ENCODE results near the gene GGA1. TPM values are rescaled to one million over a fixed set of nuclear protein-coding genes. Genes with fewer than 3 reads are reported as not detected.

The GGA1 gene
- total RNA-seq, 1 donor from 2014 or later = 132 TPM

DNA sequence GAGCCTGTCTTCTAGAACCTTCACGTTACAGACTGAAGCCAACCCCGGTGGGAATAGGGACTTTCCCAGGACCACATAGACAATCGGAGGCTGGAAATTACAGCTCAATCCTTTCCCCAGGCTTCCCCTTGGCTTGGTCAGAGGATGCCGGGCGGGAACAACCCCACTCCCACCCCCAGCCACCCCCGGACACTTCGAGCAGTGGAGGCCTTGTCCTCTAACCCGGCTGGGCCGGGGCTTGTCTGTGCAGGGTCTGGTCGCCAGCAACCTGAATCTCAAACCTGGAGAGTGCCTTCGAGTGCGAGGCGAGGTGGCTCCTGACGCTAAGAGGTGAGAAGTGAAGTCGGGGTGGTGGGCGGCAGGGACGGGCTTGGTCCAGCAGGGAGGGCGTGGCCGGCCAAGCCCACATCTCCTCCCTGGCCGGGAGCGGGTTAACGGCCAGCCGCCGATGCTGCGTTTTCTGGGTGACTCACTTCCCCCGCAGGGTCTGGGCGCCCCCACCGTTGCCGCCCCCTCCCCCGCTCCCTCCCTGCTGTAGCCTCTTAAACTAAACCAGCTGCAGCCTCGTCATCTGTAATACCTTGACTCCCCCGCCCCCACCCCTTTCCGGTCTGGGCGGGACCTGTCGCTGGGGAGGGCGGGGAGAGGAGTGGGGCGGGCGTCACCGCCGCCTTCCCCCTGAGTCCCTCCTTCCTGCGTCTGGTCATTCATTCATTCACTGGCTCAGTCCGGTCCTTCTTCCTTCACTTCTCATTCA, 68.3 kb downstream of the GGA1 start:
- H3K4me3 Mint-ChIP-seq (ENCODE audit: low read depth) = peak overlapping the region; percentile 33
- TF ChIP-seq, protein P1, sequence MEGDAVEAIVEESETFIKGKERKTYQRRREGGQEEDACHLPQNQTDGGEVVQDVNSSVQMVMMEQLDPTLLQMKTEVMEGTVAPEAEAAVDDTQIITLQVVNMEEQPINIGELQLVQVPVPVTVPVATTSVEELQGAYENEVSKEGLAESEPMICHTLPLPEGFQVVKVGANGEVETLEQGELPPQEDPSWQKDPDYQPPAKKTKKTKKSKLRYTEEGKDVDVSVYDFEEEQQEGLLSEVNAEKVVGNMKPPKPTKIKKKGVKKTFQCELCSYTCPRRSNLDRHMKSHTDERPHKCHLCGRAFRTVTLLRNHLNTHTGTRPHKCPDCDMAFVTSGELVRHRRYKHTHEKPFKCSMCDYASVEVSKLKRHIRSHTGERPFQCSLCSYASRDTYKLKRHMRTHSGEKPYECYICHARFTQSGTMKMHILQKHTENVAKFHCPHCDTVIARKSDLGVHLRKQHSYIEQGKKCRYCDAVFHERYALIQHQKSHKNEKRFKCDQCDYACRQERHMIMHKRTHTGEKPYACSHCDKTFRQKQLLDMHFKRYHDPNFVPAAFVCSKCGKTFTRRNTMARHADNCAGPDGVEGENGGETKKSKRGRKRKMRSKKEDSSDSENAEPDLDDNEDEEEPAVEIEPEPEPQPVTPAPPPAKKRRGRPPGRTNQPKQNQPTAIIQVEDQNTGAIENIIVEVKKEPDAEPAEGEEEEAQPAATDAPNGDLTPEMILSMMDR (IDR thresholded peaks at IDR 0.05; ENCODE audit: unreplicated experiment) = no peak

DNA sequence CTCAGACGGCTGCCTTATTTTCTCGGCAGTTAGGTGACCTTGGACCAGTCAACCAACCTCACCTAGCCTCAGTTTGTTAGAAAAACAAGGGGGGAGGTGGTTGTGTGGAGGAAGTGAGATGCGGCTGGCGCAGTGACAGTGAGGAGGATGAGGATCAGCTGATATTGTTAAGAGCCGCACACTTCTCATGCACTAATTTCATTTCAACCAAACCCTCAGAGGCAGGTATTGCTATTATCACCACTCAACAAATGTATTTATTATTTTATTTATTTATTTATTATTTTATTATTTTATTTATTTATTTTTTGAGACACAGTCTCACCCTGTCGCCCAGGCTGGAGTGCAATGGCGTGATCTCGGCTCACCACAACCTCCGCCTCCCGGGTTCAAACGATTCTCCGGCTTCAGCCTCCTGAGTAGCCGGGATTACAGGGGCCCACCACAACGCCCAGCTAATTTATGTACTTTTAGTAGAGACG, 68.9 kb downstream of the GGA1 start:
- Mint-ChIP-seq H3K9me3 (ENCODE audit: low read depth) (no peaks in the 10 kb centered on the region), H3K4me3 (ENCODE audit: low read depth) (peak overlapping the region; percentile 9), H3K27me3 (peaks cover 17% of the 10 kb centered on the region), H3K4me1 (ENCODE audit: low read depth) (peaks cover 1% of the 10 kb centered on the region), H3K36me3 (ENCODE audit: insufficient read depth) (no peaks in the 10 kb centered on the region), H3K27ac (no peak overlapping the region)
- no peak for DNase-seq (ENCODE audit: low spot score, unreplicated experiment)
- TF ChIP-seq, protein P1 (IDR thresholded peaks at IDR 0.05; ENCODE audit: unreplicated experiment) = no peak

More for the DNA sequence above, 68.3 kb downstream of the GGA1 start:
- Mint-ChIP-seq H3K9me3 (ENCODE audit: low read depth) (no peaks in the 10 kb centered on the region), H3K4me1 (ENCODE audit: low read depth) (peaks cover 1% of the 10 kb centered on the region), H3K27ac (no peak overlapping the region), H3K36me3 (ENCODE audit: insufficient read depth) (no peaks in the 10 kb centered on the region), H3K27me3 (peaks cover 17% of the 10 kb centered on the region)
- peak; percentile 33 for DNase-seq (ENCODE audit: low spot score, unreplicated experiment)

DNA sequence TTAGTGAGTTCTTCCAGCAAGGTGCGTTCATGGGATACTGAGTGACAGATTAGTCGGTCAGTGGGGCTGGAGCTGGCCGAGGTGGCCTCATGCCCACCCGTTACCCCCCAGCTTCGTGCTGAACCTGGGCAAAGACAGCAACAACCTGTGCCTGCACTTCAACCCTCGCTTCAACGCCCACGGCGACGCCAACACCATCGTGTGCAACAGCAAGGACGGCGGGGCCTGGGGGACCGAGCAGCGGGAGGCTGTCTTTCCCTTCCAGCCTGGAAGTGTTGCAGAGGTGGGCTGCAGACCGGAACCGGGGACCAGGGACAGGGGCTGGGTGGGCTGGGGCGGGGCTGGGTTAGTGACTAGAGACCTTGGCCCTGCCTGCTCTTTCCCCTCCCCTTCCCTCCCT, 69.7 kb downstream of the GGA1 start:
- Mint-ChIP-seq H3K4me3 (ENCODE audit: low read depth) (no peak overlapping the region), H3K9me3 (ENCODE audit: low read depth) (no peaks in the 10 kb centered on the region), H3K27ac (no peak overlapping the region), H3K4me1 (ENCODE audit: low read depth) (peaks cover 1% of the 10 kb centered on the region), H3K27me3 (peaks cover 17% of the 10 kb centered on the region), H3K36me3 (ENCODE audit: insufficient read depth) (no peaks in the 10 kb centered on the region)
- DNase-seq (ENCODE audit: low spot score, unreplicated experiment) = no peak
- TF ChIP-seq, protein P1 (IDR thresholded peaks at IDR 0.05; ENCODE audit: unreplicated experiment) = no peak

DNA sequence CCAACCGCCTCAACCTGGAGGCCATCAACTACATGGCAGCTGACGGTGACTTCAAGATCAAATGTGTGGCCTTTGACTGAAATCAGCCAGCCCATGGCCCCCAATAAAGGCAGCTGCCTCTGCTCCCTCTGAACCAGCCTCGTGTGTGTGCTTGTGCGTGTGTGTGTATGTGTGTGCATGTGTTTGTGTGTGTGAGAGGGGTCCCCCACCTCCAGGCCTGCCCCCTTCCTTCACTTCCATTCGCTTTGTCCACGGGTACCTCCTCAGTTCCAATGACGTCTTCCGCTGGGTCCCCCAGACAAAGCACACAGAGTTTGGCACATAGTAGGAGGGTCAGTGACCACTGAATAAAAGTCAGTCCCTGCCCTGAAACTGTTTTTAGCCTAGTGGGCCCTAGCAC, 71.0 kb downstream of the GGA1 start:
- Mint-ChIP-seq H3K9me3 (ENCODE audit: low read depth) (no peaks in the 10 kb centered on the region), H3K36me3 (ENCODE audit: insufficient read depth) (no peaks in the 10 kb centered on the region), H3K4me3 (ENCODE audit: low read depth) (no peak overlapping the region), H3K4me1 (ENCODE audit: low read depth) (peaks cover 1% of the 10 kb centered on the region), H3K27ac (no peak overlapping the region), H3K27me3 (peaks cover 17% of the 10 kb centered on the region)
- no peak for DNase-seq (ENCODE audit: low spot score, unreplicated experiment)
- TF ChIP-seq, protein P1 (IDR thresholded peaks at IDR 0.05; ENCODE audit: unreplicated experiment) = no peak

DNA sequence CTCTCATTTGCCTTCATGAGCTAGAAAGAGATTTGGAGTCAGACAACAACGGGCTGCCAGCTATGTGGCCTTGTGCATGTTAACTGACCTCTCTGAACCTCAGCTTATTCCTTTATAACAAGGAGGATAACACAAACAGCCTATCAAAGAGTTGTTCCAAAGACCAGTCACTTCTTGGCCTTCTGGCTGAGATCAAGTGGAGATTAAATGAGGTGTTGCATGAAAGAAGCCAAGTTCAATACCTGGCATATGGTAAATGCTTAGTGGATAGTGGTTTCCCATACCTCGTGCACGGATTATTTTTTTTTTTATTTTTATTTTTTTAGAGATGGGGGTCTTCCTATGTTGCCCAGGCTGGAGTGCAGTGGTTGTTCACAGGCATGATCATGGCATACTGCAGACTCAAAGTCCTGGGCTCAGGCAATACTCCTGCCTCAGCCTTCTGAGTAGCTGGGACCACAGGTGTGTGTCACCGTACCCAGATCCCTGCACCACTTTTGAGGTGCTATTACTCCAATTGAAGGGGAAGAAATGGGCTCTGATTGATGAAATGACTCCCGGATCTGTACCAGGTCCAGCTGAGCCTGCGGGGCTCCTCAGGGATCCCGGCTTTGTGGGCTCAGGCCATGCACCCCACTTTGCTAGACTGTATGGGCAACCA, 71.7 kb downstream of the GGA1 start:
- TF ChIP-seq, protein P1 (IDR thresholded peaks at IDR 0.05; ENCODE audit: unreplicated experiment) = no peak
- Mint-ChIP-seq H3K27me3 (peaks cover 17% of the 10 kb centered on the region), H3K4me1 (ENCODE audit: low read depth) (peaks cover 1% of the 10 kb centered on the region), H3K9me3 (ENCODE audit: low read depth) (no peaks in the 10 kb centered on the region), H3K4me3 (ENCODE audit: low read depth) (no peak overlapping the region), H3K36me3 (ENCODE audit: insufficient read depth) (no peaks in the 10 kb centered on the region), H3K27ac (no peak overlapping the region)
- DNase-seq (ENCODE audit: low spot score, unreplicated experiment) = no peak
